HG02798 (cell line): ENCODE data around the gene DOK3.

ENCODE experiments used
- ATAC-seq: cut with Tn5 transposase; IDR thresholded peaks from one replicate; pipeline ENCODE4 v1.9.1; 2021; ENCODE audit warnings: mild to moderate bottlenecking; ENCODE audit not compliant: unreplicated experiment, poor library complexity

DOK3 gene

DNA sequence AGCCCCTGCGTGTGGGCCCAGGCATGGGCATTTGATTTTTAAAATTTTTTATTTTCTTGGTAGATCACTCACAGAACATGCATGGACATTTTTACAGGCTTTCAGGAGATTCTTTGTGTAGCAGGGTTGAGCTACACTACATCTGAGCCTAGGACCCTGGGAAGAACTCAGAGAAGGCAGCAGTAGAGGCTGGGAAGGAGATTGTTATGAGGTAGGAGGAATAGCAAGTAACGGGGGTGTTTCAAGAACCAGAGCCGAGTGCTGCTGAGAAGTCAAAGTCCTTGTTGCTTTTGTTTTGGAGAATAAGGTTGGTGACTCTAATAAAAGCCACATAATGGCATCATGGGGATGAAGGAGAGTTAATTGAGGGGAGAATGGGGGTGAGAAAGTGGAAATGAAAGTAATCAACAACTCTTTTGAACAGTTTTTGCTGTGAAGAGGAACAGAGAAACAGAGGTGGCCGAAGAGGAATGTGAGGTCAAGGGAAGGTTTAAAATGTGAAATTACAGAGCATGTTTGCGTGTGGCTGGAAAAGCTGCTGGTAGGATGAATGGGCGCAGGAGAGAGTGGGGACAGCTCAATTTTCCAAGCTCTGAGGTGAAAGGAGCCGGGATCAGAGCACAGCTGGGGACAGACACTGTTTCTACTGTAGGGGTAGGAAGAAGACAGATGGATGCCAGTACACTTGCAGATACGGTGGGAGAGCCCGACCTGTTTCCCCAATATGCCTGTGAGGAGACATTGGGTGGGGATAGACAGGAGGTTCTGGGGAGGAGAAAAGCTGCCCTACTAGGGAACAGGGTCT lies 7.5 kb downstream of the DOK3 start:
- no peak for ATAC-seq

DNA sequence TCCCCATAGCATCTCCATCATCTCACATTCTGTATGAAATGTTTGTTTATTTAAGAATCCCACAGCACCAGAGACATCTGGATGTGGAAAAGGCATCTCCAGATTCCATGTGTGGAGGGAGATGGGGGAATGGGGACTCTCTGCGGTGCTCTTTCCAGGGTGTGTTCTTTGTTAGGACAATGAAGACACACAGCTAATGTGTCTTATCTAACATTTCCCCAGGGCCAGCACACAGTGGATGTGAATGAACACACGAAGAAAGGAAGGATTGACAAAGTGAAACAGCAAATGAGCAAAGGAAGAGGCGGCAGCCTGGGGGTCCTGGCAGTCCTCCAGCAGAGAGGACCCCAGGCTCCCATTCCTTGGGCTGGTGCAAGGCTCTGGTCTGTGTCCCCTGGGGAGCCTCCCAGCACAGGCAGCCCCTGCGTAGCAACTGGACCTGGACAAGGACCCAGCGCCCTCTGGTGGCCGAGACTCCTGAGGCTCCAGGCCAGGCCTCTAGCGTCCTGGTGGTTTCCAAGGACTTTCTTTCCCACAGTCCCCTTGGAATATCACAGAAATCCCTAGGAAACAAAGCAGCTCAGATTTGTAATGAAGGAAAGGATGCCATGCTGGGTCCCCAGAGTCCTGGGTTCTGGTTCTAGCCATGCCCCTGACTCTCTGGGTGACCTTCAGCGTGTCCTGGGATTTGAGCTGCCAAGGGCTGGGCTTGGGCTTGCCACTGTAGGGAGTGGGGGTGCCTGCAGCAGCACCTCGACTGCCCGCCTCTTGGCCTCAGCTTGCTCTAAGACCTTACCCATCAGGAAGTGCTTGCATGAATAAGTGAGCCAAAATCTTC lies 8.7 kb downstream of the DOK3 start:
- peak; percentile 21 for ATAC-seq

DNA sequence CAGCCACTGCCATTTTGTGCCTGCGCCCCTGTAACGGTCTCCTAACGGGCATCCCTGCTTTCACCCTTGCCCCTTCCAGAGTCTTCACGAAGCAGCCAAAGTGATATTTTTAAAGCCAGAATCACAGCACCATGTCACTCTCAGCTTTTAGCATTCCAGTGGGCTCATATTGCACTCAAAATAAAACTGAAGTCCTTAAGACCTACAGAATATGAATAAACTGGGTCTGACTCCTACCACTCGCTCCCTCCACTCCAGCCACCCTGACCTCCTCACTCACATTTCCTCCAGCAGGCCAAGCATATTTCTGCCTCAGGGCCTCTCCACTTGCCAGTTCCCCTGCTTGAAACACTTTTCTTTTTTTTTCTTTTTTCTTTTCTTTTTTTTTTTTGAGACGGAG lies 9.8 kb downstream of the DOK3 start:
- no peak for ATAC-seq

DNA sequence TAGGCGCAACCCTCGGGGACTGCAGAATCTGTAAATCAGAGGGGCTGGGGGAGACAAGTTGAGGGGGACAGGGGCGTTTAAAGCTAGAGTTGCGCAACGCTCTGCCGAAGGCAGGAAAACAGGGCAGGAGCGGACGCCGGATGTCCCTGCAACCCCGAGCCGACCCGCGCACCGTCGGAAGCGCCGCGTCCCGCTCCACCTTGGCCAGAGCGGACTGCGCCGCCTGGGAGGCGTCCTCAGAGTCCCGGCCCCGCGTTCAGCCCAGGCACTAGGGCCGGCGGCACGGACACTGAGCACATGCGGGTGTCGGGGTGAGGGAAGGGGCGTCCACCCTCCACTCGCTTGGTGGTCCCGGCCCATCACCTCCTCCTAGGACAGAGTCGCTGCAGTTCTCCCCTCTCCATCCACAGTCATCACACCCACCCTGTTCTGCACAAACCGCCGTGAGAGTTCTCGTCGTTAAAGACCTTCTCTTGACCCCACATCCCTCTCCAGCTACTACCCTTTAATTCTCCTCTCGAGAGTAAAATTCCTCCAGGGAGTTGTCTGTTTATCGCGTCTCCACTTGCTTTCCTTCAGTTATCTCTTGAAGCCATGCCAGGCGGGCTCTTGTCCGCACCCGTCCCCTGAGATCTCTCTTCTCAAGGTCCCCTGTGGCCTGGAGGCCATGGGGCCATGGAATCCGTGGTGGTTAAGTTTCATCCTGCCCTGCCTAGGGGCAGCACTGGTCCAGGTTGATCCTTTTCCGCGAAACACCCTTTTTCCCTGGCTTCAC lies 11.4 kb downstream of the DOK3 start:
- ATAC-seq = no peak

DNA sequence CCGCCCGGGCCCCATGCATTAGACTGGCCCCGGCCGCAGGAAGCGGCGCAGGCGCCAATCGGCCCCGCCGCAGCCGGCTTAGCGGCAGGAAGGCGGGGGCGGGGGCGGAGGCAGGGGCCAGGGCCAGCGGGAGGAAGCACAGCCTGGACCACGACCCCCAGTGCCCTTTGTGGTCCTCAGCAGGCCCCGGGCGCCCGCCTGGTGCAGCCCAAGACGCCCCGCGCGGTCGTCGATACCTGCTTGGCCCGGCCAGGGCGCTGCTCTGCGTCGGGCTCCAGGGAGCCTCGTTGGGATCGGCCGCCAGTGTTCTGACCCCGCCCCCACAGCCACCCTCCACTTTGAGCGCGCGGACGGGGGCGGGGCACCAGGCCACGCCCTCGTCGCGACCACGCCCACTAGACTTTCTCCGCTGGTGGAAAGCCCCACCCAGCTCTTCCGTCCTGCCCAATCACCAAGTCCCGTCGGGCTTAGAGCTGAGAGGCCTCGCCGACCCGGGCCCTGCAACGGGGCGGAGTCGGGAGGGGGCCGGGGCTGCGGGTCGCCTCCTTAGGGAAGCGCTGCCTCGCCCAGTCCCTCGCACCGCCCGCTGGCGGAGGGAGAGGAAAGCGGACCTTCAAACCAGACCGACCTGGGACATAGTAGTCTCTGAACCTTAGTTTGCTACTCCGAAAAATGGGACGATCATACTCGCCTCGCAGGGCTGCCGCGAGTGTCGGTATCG lies 12.2 kb downstream of the DOK3 start, which contains the start of gene PDLIM7:
Gene PDLIM7 (minus strand): TSS at position 313 of the 721 bp plus-strand sequence. CDS start 1,092 bp downstream, outside the sequence.
- peak; percentile 80 for ATAC-seq

DNA sequence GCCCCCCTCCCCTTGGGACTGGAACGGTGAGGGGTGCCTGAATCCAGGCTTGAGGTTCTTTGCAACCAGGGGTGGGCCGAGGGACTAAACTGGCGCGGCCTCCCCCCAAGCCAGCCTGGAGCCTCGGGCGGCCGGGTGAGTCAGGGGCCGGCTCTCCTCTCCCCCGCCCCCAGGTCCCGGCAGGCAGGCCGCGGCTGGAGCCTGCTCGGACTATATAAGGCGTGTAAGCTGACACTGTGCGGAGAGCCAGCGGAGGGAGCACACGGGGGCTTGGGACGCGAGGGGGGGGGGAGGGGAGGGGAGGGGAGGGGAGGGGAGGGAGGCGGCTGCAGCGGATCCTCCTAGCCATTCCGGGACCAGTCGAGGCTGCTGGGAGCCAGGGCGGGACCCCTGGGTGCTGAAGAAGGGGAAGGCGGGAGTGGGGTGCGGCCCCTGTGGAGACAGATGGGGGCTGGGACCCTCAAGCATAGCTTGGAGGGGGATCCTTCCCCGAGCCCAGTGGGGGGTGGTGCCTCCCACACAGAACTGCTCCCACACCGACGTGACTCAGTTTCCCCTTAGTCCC lies 12.8 kb downstream of the DOK3 start:
- ATAC-seq = no peak

DNA sequence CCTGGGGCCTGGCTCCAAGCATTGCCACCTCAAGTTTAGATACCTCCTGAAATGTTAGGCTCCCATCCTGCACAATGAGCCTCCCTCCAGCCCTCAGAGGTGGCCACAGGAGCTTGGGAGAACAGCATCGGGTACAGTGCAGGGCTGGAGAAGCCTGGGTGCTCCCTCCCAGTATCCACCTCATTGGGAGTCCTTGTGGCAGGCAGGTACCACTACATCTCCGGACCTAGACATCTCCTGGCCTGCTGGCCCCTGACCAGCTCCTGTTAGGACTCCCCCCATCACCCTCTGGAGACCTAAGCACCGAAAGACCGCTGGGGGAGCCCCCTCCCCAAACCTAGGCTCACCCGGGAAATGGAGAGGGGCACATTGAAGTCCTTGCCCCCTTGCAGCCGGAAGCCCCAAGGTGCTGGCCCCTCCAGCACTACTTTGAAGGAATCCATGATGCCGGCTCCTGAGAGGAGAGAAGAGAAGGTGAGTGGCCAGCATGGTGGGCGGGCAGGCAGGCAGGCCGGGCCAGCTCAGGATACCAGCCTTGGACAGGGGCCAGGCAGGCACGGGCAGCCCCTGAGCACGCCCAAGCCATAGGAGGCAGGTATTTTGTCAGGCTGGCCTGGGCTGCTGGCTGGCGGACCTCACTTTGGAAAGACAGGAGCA lies 13.4 kb downstream of the DOK3 start:
- no peak for ATAC-seq

DNA sequence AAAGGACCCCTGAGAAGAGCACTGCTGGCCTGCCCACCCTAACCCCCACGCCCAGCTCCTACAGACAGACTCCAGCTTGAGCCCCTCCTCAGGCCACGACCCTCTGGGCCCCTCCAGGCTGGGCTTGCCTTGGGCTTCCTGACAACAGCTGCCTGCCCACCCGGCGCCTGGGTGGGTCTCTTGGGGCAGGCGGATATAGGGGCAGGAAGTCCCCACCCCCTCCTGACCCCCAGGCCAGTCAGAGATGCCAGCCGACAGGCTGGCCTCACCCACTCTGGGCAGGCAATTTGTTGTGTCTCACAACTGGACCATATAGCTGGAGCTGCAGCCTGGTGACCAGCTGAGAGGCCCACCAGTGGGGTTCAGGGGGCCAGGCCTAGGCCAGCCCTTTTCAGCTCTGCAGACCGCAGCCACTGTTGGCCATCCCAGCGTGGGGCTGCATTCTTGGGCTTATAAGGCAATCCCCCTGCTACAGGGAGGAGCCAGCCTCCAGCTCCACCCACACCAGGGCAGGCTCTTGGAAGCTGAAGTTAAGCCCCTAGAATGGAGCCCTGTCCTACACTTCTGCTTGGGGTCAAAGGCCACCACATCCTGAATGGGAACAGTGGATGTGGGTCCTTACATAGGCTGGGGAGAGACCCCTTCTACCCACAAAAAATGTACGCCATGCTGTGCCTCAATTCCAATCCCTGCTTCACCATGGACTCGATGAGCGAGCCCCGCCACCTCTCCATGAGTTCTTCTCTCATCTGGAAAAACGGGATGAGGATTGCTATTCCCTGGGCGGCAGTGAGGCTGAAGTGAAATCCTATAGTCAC lies 14.2 kb downstream of the DOK3 start:
- ATAC-seq = no peak

DNA sequence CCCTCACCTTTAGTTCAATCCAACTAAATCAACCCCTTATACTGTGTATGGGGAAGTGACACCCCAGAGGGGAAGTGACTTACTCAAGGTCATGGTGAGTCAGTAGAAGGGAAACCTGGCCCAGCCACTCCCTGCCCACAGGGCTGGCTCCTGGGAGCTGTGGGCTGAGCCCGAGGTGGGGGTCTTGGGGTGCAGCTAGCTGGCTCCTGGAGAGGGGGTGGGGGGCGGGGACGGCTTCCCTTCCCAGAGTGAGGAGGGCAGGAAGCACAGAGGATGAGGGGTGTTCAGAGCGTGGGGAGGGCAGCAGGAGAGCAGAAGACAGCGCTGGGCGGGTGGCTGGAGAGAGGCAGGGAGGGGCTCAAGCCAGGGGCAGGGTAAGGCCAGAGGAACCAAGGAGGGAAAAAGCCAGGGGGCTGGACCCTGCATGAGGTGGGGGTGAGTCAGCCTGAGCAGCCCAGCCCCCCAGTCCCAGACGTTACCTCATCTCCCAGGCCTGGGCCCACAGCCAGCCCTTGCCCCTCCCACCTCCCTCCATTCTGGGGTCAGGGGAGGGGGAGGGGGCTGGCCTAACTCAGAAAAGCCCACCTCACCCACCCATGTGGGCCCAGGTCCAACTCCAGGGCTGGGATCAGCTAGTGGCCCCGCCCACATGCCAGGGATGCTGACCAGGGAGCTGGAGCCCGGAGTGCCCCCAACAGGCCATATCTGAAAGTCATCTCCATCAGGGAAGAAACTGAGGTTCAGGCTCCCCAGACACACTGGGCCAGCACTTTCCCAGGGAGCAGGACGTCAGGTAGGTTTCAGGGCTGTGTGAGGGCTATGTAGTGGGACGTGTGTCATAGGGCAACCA lies 15.1 kb downstream of the DOK3 start:
- no peak for ATAC-seq

DNA sequence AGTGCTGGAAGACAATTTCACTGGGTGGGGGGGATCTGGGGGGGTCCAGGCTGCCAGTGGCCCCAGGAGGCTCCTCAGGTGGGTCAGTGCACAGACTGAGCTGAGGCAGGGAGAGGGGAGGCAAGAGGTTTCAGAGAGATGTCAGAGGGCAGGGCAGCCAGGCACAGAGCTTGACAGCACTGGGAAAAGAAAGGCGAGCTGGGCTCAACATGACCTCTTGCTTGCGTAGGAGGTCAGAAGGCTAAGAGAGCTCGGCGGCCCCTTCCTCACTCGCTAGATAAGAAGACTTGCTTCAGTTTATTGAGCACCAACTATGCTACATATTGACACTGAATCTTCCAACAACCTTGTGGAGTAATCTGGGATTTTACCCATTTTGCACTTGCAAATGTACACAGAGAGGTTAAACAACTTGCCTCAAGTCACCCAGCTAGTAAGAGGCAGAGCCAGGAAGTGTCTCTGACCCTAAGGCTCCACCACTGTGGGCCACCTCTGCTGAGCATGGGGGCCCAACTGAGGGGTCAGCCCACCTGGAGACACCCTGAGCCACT lies 15.8 kb downstream of the DOK3 start:
- no peak for ATAC-seq

DNA sequence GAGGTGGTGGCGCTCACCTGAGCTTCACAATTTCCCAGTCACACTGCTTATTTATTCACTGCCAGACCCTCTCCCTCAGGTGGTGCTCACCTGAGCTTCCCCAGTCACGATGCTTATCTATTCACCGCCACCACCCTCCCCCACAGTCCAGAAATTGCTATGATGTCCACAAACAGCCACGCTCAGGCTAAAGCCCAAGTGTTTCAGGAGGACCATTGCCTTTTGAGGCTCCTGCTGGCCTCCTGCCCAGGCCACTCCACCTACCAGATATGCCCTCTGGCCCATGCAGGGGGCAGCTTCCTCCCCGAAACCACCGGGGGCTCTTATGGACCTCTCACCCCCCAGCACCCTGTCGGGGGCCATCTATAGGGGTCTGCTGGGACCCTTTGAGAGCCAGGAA lies 16.8 kb downstream of the DOK3 start:
- no peak for ATAC-seq

DNA sequence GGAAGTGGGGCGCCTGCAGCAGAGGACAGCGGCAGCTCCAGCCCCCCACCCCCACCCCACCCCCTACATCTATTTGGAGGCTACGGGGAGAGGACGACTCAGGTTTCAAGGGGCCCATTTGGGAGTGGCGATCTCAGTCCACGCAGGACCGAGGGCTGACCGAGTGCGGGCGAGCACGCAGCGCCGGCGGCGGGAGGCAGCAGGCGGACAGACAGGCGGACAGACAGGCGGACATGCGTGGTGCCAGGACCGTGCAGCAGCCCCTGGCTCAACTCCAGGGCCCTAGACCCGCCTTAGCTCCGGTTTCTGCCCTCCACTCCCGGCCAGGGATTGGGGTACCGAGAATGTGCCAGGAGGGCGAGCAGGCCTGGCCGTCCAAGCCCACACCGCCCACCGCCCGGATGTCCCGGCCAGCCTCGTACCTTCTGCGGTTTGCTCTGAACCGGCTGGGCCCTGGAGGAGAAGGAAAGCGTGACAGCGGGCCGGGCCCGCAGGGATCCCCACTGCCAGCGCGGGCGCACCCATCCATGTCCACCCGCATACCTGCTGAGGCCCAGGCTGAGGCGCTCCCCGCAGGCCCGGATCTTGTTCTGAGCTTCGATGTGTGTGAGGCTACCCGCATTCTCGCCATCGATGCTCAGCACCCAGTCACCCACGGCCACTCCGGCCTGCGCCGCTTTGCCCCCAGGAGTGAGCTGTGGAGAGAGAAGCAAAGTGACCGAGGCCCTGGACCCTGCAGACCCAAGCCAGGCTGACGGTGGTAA lies 17.5 kb downstream of the DOK3 start:
- no peak for ATAC-seq

DNA sequence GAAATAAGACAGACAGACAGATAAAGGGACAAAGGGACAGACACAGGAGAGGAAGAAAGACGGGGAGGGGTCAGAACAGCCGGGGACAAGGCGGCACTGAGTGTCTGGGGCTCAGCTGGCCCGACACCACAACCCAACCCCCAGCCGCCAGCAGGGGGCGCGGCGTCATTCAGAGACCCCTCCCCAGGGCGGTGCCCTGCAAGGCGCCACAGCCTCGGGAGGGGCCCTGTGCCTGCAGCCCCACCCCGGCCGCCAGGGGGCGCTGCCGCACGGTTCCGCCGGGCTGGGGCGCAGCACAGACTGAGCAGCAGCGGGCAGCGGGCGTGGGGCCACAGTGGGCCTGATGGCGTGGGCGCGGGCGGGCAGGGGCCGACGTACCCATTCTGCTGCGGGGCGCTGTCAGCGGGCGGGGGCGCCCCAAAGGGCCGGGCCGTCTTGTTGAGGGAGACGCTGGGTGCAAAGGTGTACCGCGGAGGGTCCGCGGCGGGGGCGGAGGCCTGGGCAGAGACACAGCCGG lies 18.1 kb downstream of the DOK3 start:
- no peak for ATAC-seq

DNA sequence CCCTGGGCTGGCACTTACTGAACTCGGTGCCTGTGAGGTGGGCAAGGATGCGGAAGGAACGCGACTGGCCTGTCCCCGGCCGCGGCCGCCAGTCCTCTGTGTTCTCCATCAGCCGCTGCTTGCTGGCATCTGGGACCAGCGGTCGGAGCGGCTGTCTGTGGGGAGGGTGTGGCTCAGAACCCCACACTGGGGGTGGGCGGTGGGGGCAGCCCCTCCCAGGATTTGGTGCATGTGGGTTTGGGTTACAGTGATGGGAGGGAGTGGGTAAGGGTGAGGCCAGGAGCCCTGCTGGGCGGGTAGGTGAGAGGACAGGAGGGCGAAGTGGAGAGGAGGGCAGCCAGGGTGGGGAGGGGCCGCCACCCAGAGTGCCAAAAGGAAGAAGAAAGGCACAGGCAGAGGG lies 18.6 kb downstream of the DOK3 start:
- no peak for ATAC-seq

DNA sequence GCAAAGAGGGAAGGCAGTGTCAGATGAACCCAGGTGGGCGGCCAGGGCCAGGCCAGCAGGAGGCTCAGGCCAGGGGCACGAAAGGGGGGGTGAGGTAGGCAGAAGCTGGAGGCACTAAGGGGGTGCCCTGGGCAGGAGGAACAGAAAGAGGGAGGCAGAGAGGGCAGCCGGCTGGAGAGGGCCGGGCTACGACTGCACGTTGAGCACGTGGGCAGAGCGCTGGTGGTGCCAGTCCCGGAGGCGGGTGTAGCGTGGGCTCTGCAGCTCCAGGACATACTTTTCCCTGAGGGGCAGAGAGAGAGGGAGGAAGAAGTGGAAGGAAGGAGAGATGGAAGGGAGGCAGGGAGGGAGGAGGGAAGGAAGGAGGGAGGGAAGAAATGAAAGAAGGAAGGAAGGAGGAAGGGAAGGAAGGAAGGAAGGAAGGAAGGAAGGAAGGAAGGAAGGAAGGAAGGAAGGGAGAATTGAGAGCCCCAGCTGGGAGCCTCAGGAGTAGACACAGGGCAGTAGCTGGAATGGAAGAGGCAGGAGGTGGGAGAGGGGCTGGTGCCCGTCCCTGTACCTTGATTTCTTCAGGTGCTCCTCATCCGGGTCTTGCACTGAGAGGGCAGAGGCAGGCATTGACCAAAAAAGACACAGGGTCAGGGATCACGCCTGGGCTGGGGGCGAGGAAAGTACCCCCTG lies 19.2 kb downstream of the DOK3 start:
- ATAC-seq = no peak
